NCI-H2227 treated with DMSO at 0.1 percent for 48 hours (cell line): ENCODE results near the gene TMEM127.
"Not testable (repeated sequence)": the region's sequence is repeated elsewhere in the genome, so short reads cannot be mapped to it uniquely, and the experiment has no call there.

Experiments used
- DNase-seq: peaks from one replicate; lab custom pipeline; 2025; lab: John Stamatoyannopoulos, UW

The TMEM127 gene

GRCh38 chr2:96241227-96241626 lies 24.6 kb downstream of the TMEM127 start:
- no peak for DNase-seq

GRCh38 chr2:96240341-96241038 lies 25.3 kb downstream of the TMEM127 start:
- no peak for DNase-seq

GRCh38 chr2:96239745-96240264 lies 26.0 kb downstream of the TMEM127 start:
- peak; percentile 22 for DNase-seq

- DNase-seq = no peak
Observed at GRCh38 chr2:96239091-96239490, 26.7 kb downstream of the TMEM127 start.

GRCh38 chr2:96238266-96238665 lies 27.5 kb downstream of the TMEM127 start:
- DNase-seq = no peak

- no peak for DNase-seq
Observed at GRCh38 chr2:96236882-96237281, 28.9 kb downstream of the TMEM127 start.

- no peak for DNase-seq
Observed at GRCh38 chr2:96233880-96234316, 31.9 kb downstream of the TMEM127 start.

- DNase-seq = no peak
Observed at GRCh38 chr2:96233436-96233835, 32.4 kb downstream of the TMEM127 start.

GRCh38 chr2:96231316-96231715 lies 34.5 kb downstream of the TMEM127 start:
- no peak for DNase-seq

GRCh38 chr2:96225016-96225533 lies 40.7 kb downstream of the TMEM127 start:
- DNase-seq = no peak

- not testable (repeated sequence) for DNase-seq
Observed at GRCh38 chr2:96221106-96221505, 44.7 kb downstream of the TMEM127 start.

GRCh38 chr2:96219959-96220358 lies 45.8 kb downstream of the TMEM127 start:
- DNase-seq = not testable (repeated sequence)

- no peak for DNase-seq
Observed at GRCh38 chr2:96218508-96219131, 47.2 kb downstream of the TMEM127 start.

- no peak for DNase-seq
Observed at GRCh38 chr2:96214554-96214953, 51.2 kb downstream of the TMEM127 start.

GRCh38 chr2:96213379-96213778 lies 52.4 kb downstream of the TMEM127 start:
- no peak for DNase-seq

- no peak for DNase-seq
Observed at GRCh38 chr2:96212339-96212738, 53.5 kb downstream of the TMEM127 start.

- DNase-seq = no peak
Observed at GRCh38 chr2:96209729-96210085, 56.1 kb downstream of the TMEM127 start.

- DNase-seq = no peak
Observed at GRCh38 chr2:96209011-96209728, 56.6 kb downstream of the TMEM127 start.

GRCh38 chr2:96208143-96209010 lies 57.4 kb downstream of the TMEM127 start, which contains the start of gene STARD7:
Gene STARD7, minus strand, starts transcription at chr2:96208827. Its CDS starts 393 bp downstream, at chr2:96208434.
- peak; percentile 96 for DNase-seq

- no peak for DNase-seq
Observed at GRCh38 chr2:96207774-96208142, 58.0 kb downstream of the TMEM127 start.

GRCh38 chr2:96207073-96207773 lies 58.6 kb downstream of the TMEM127 start:
- no peak for DNase-seq
